ENCODE data around the gene MLLT3.

The MLLT3 gene

DNA sequence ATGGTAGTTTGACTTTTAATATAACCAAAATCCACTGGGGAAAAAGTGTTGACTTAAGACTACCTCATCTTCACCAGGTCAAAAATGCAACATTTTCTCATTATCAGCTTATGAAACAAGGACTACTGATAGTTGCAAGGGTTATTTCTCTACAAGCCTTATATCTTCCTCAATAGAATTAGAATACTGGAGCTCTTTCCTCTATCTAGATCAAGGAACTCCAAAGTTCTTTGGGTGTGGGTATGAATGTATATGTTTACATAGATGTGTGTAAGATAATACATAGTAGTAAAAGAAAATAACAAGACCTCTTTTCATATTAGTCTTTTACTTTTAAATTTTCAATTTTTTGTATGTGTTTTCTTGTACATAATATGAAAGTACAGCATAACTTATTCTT is 244.5 kb downstream of the MLLT3 start:
- DNase-seq (ENCODE audit: low read depth): no peak

- DNase-seq (ENCODE audit: low read depth): no peak
Measured at GRCh38 chr9:20376731-20377375, 245.4 kb downstream of the MLLT3 start.

DNA sequence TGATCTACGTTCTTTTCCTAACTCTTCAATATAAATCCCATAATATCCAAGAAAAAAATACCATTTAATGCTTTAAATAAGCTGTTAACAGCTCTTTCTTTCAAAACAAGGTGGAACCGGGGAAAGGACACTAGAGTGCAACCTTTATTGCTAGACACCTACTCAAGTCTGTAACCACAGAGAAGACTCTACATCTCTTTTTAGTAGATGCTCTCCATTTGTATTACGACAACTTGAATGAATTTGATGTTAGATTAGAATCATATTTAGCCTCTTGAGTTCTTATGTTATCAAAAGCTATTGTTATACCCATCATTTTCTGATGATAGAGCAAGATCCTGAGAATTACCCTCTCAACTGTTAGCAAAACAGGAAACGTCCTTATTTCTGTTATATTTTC is 246.3 kb downstream of the MLLT3 start:
- DNase-seq (ENCODE audit: low read depth): no peak

- DNase-seq (ENCODE audit: low read depth): no peak
Measured at GRCh38 chr9:20373263-20373662, 249.0 kb downstream of the MLLT3 start.

DNA sequence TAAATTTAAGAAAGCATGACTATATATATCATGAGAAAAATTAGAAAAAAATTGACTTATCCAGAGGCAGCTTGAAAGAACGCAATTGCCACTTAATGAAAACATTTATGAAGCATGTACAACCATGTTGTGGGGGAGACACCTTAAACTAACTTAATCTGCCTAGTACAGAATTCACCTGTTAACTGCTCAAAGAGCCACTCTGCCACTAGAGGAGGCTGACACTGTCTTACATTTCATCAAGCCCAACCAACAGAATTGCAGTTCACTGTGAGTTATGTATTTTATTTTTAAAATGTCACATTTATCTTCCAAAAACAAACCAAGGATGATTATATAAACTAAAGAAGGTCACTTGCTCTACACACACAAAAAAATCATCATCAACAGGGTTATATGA is 252.9 kb downstream of the MLLT3 start:
- DNase-seq (ENCODE audit: low read depth): no peak

DNA sequence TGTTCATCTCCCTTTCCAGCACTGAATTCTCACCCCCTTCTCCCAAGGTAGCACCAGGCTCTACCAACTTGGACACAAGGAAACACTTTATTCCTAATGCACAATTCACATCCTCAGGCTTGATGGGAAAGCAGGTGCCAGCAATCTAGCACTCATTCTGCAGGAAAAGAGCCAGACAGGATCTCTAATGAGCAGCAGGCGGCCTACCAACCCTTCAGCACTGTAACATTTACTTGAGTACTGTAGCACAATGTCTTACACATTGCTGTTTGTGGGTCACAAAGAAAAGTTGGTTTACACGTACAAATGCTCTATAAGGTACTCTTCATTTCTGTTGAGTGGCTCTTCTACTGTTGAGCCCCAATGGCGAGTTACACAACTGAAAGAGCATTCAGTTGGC is 254.4 kb downstream of the MLLT3 start:
- no peak for DNase-seq (ENCODE audit: low read depth)

GRCh38 chr9:20364959-20365358 is 257.3 kb downstream of the MLLT3 start:
- DNase-seq (ENCODE audit: low read depth): no peak

DNA sequence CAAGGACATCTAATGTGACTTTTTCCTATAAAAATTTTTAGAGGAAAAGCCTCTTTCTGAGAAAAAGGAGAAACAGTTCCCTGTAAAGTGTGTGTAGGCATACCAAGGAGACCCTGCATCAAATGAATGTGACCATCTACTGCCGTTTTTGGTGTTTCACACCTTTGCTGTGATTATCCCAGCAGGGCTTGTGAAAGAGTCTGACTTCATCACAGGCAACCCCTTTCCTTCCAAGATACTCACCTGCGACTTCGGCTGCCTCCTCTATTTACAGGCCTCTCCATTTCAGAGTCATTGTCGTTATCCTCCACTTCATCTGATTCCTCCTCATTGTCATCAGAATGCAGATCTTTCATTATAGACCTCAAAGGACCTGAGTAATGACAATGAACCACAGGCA is 259.1 kb downstream of the MLLT3 start:
- no peak for DNase-seq (ENCODE audit: low read depth)

DNA sequence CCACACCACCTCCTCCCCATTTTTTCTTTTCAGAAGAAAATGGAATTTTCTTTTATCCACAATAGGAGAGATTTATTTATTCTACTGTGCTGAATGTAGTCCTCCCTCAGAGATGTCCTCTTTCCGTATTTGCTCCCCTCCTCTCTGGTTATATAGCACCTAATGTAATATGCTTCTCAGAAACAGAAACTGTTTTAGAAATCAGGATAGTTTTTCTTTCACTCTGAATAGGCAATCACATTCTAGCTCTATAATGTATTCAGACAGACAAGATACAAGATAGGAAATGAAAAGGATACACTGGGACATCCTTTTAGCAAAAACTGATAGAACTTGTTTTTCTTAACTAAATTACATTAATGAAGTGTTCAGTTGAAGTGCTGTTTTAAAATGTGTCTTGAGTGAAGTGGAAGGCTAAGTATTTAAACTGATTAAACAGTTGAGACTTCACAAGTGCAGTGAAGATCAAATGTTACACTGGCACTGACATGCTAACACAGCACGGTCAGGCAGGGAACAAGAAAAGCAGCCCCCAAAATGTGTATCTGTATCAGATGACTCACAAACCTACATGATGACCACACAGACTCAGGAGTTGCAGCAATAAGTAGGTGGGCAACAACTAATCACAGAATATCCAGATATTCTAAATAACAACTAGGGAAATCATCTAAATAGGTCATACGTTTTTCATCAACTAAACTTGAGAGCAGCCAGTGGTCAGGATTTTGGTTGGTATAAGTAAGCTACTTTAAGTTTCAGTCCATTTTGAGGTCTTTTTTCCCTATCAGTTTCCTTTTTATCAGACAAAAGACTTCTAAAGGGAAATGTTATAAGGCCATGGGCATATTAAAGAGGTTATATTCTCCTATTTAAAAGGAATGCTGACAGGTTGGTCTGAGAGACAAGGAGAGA is 260.4 kb downstream of the MLLT3 start:
- no peak for DNase-seq (ENCODE audit: low read depth)

DNA sequence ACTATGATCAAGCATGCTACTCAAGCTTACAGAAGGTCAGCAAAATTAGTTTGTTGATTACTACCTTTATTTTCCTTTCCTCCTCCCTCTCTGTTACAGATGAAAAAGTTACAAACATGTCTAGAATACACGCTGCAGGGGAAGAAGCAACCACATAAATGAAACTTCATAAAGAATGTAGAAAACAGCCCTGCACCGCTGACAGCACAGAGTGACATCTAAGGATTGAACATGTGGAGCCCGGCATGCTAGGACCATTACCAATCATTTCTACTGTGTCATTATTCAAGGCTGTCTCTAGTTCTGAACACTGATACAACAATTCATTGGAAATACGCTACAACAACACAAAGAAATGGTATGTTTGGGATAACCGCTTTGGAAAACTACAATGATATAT is 261.1 kb downstream of the MLLT3 start:
- no peak for DNase-seq (ENCODE audit: low read depth)

GRCh38 chr9:20358207-20358606 is 264.1 kb downstream of the MLLT3 start:
- no peak for DNase-seq (ENCODE audit: low read depth)

DNA sequence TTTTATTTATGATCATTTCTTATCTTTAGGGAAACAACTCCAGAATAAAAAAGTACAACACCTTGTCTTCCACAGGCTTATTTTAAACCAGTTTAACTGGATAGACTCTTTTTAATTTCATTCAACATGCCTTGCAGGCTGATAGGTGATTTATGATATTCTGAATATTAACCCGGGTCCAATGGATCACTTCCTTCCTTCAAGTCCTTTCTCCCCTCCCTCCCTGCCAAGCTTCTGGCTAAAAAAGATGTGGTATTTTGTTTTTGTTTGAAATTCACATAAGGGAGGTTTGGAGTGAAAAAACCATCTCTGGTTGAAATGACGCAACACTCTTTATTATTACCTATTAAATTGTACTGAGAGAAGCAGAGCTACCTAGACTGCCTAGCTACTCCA is 265.3 kb downstream of the MLLT3 start:
- DNase-seq (ENCODE audit: low read depth): no peak

DNA sequence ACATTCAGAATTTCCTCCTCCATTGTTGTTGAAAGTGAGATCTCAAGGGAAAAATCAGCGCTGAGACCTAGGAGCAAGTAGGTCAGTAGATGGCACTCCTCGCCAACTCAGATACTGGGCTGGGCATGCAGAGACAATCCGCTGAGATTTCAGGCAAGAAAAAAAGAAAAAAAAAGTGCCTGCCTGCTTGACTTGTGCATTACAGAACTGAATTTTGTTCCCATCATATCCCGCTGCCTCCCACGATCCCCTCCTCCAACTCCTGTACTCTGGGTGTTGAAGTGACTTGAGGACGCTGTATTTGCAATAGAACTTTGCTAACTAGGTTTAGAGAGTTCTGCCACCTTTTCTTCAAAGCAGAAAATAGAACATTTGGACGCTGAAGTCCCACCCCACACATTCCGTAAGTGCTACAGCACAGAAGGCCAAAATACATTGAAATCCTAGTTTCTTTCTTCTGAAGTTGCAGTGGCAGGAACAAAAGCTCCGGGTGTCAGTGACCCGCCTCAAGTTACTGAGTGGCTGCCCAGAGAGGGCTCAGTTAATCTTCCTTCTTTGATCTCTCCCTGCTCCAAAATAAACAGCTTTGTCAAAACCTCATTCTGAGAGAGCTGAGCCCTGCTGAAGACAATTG is 265.8 kb downstream of the MLLT3 start:
- no peak for DNase-seq (ENCODE audit: low read depth)

GRCh38 chr9:20355022-20355421 is 267.3 kb downstream of the MLLT3 start:
- no peak for DNase-seq (ENCODE audit: low read depth)

GRCh38 chr9:20353931-20354652 is 268.2 kb downstream of the MLLT3 start:
- no peak for DNase-seq (ENCODE audit: low read depth)

GRCh38 chr9:20353524-20353923 is 268.8 kb downstream of the MLLT3 start:
- DNase-seq (ENCODE audit: low read depth): no peak

DNA sequence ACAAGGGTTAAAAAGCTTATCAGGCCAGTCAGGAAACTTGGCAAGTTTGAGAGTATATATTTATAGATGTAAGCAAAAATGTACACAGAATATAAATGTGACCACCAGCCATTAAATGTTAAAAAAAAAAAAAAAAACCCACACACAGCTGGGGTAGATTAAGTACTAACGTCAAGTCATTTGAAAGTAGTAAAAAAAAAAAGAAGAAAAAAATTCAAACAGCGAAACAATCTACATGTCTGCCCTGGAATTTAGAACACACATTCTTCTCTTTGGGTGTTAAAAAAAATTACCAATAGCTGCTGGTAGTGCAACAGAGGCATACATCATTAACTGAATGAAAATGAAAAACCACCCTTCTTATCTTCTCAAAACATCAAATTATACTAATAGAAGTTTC is 269.7 kb downstream of the MLLT3 start:
- no peak for DNase-seq (ENCODE audit: low read depth)

- DNase-seq (ENCODE audit: low read depth): no peak
Measured at GRCh38 chr9:20351715-20352114, 270.6 kb downstream of the MLLT3 start.

GRCh38 chr9:20349568-20349967 is 272.7 kb downstream of the MLLT3 start:
- no peak for DNase-seq (ENCODE audit: low read depth)

DNA sequence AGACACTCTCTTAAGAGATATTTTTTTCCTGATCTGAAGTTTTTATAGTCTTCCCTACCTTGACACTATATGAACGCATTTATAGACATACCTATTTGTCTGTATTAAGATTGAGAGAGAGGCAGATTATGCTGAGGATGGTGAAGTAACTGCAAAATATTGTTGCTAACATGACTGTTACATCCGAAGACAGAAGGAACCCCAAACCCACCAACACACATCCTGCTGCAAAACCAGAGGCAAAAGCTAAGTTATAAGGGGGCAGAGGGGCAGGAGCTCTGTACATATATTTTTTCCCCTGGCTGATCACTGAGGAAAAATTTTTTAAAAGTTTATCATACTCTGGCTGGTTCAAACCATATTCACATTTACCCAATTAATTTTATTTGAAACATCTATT is 279.0 kb downstream of the MLLT3 start:
- DNase-seq (ENCODE audit: low read depth): no peak

DNA sequence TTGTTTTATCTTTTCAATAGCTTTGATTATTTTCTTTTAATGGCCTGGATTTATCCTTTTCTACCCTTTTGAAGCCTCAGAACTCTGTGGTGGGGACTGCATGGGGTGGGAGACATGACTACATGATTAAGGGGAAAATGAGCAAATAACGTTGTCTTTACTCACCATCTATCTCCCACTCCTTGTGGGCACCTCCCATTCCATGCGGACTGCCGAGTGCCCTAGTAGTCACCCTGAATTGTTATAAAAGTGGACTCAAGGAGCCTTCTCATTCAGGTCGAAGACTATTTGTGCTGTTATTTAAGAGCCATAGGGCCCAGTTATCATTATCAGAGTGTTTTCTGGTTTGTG is 281.8 kb downstream of the MLLT3 start:
- no peak for DNase-seq (ENCODE audit: low read depth)

- no peak for DNase-seq (ENCODE audit: low read depth)
Measured at GRCh38 chr9:20335668-20336332, 286.5 kb downstream of the MLLT3 start.

Data from stimulated activated CD8-positive, alpha-beta memory T cell treated with anti-CD3 and anti-CD28 coated beads, Interleukin-12 subunit alpha, Interleukin-12 subunit beta, amount 100 ng/mL, for 4 hours (primary cell).